ENCODE measurements around the gene MMP23B. TPM values are rescaled to one million over a fixed set of nuclear protein-coding genes. Genes with fewer than 3 reads are reported as not detected.
A peak's percentile ranks its signal among the peaks of the same experiment; 100 is the strongest.

MMP23B gene
- total RNA-seq (2013; cell fraction: nucleolus; rRNA removed), result 0.90 and 1.4 TPM in 2 replicates
- total RNA-seq (2014; rRNA removed) (0.34 and 0.54 TPM in 2 replicates), total RNA-seq (2014; rRNA removed; fragmentation: Illumina TruSeq; extraction: Trizol) (not detected in 2 replicates), total RNA-seq (2021) (0.51 and 0.74 TPM in 2 replicates), polyA plus RNA-seq (2011; rRNA removed) (0.33 TPM in 1 of 2 replicates, not detected in the other), polyA plus RNA-seq (2014; fragmentation: Illumina TruSeq; extraction: Trizol) (not detected in 2 replicates), polyA plus RNA-seq (2014; fragmentation: Nextera tagmentation; extraction: Ambion mirVana) (not detected), polyA plus RNA-seq (2014; rRNA removed) (0.33 and 0.43 TPM in 2 replicates), polyA plus RNA-seq (2016; fragmentation: Nextera tagmentation; extraction: Ambion mirVana) (under 1 TPM; 0.25 to 0.76 TPM), polyA minus RNA-seq (2011; rRNA and poly(A)+ RNA removed) (0.31 TPM in 1 of 2 replicates, not detected in the other), Bru-seq, nascent RNA (percentile 16 among the genes with signal in this experiment), BruChase-seq, experiment 1, labeled RNA remaining after a 6-hour chase (percentile 28 among the genes with signal in this experiment), BruChase-seq, experiment 2, labeled RNA remaining after a 2-hour chase (percentile 31 among the genes with signal in this experiment)
- polyA plus RNA-seq (2011; ENCODE audit: low read depth), result not detected
- 0.04 and 0.22 TPM in 2 replicates for polyA plus RNA-seq (2011; cell fraction: cytosol; rRNA removed)
- polyA plus RNA-seq (2011; cell fraction: nucleus; rRNA removed), result 7.0 and 8.0 TPM in 2 replicates
- polyA plus RNA-seq (2012), result 1.3 and 1.5 TPM in 2 replicates
- not detected in 2 replicates for polyA minus RNA-seq (2011; cell fraction: cytosol; rRNA and poly(A)+ RNA removed)
- polyA minus RNA-seq (2011; cell fraction: nucleus; rRNA and poly(A)+ RNA removed), result 2.1 TPM in 1 of 2 replicates, not detected in the other
- long read RNA-seq, experiment 1, result 0 reads
- long read RNA-seq, experiment 2, result 0 reads

- ChIA-PET POLR2A (no interaction called here), RAD21 (ENCODE audit: unreplicated experiment) (no interaction called here), CTCF (no interaction called here), SMC1A (ENCODE audit: uncharacterized antibody, unreplicated experiment) (no interaction called here)
- H3K4me2 ChIP-seq (ENCODE audit: control insufficient read depth, insufficient read depth), result no peak within 1 kb of the TSS; the same call in 1 of the 2 replicates
- no peak within 1 kb of the TSS for H3K9ac ChIP-seq (ENCODE audit: control insufficient read depth, insufficient read depth, low read length)
- intact Hi-C loops (cut with micrococcal nuclease; ENCODE audit: unreplicated experiment) (no loop called here), in situ Hi-C loops (cut with MboI) (no loop called here)
- DNase-seq (ENCODE audit: low read depth, low spot score) (no peak), FAIRE-seq (no peak), ATAC-seq (no peak)
- no peaks in the 10 kb centered on the region for H4K20me1 ChIP-seq (ENCODE audit: control insufficient read depth, insufficient read depth)
- 28% methylated on average over 25 of the region's 48 CpGs for WGBS (ENCODE audit: insufficient coverage, insufficient replicate concordance, low lambda C conversion rate, missing lambda C conversion rate)
- peaks cover 0 to 2% of the 10 kb centered on the region in 2 experiments; a peak in 2 of 4 replicates for H3K27me3 ChIP-seq (replicated peaks in 1 of 2; ENCODE audit: control insufficient read depth in 2 of 2, insufficient read depth in 2 of 2, low read length in 1 of 2)
- H2AFZ ChIP-seq (ENCODE audit: control insufficient read depth, low read depth, low read length), result no peak within 1 kb of the TSS
- peak; percentile 89 for TF ChIP-seq SUZ12 (IDR thresholded peaks at IDR 0.05; ENCODE audit: unreplicated experiment)
- TF ChIP-seq RUNX3 (IDR thresholded peaks at IDR 0.05; ENCODE audit: low read length), result no peak
- H3K4me3 ChIP-seq, result no peak within 1 kb of the TSS
- H3K36me3 ChIP-seq (ENCODE audit: control insufficient read depth in 2 of 2, insufficient read depth in 2 of 2, low read length in 1 of 2), result peaks cover 0 to 3% of the 10 kb centered on the region in 2 experiments; a peak in 2 of 4 replicates
- no peaks in the 10 kb centered on the region for H3K79me2 ChIP-seq (ENCODE audit: control insufficient read depth, insufficient read depth, low read length)
- BruUV-seq (replicated peaks), result no TSS peak
- H3K9me3 ChIP-seq (replicated peaks; ENCODE audit: control insufficient read depth, insufficient read depth, low read length), result no peaks in the 10 kb centered on the region
- no peaks in the 10 kb centered on the region for H3K4me1 ChIP-seq (ENCODE audit: control insufficient read depth, insufficient read depth, low read length)
- H3K27ac ChIP-seq (ENCODE audit: control insufficient read depth, insufficient read depth), result no peak within 1 kb of the TSS
Measured at GRCh38 chr1:1631782-1632420, at the start of gene MMP23B. MMP23B (plus strand) TSS chr1:1632173; CDS start chr1:1632219, 46 bp downstream.

Data from GM12878 (cell line).